ENCODE data around the gene ARFGEF2.
A peak's percentile ranks its signal among the peaks of the same experiment; 100 is the strongest.
"Not testable (repeated sequence)": the region's sequence is repeated elsewhere in the genome, so short reads cannot be mapped to it uniquely, and the experiment has no call there.

Gene ARFGEF2

GRCh38 chr20:48921168-48921882 is at the start of gene ARFGEF2:
Gene ARFGEF2 (plus strand): TSS chr20:48921711. CDS start chr20:48921890, 179 bp downstream.
- DNase-seq: peak; percentile 95

- no peak for DNase-seq
These were observed 46.1 kb upstream of the ARFGEF2 start for GRCh38 chr20:48875233-48875913.

GRCh38 chr20:48875914-48876240 is 45.6 kb upstream of the ARFGEF2 start:
- DNase-seq: peak; percentile 99

GRCh38 chr20:48877304-48877703 is 44.2 kb upstream of the ARFGEF2 start:
- DNase-seq: no peak

GRCh38 chr20:48878534-48879248 is 42.8 kb upstream of the ARFGEF2 start:
- no peak for DNase-seq

- peak; percentile 56 for DNase-seq
These were observed 41.8 kb upstream of the ARFGEF2 start for GRCh38 chr20:48879612-48880245.

- no peak for DNase-seq
These were observed 41.2 kb upstream of the ARFGEF2 start for GRCh38 chr20:48880331-48880730.

GRCh38 chr20:48880981-48881657 is 40.4 kb upstream of the ARFGEF2 start:
- DNase-seq: no peak

GRCh38 chr20:48885237-48885636 is 36.3 kb upstream of the ARFGEF2 start:
- DNase-seq: no peak

GRCh38 chr20:48886194-48886593 is 35.3 kb upstream of the ARFGEF2 start:
- no peak for DNase-seq

GRCh38 chr20:48886811-48887210 is 34.7 kb upstream of the ARFGEF2 start:
- no peak for DNase-seq

- not testable (repeated sequence) for DNase-seq
These were observed 33.0 kb upstream of the ARFGEF2 start for GRCh38 chr20:48888517-48888916.

GRCh38 chr20:48889140-48889790 is 32.2 kb upstream of the ARFGEF2 start:
- DNase-seq: no peak

GRCh38 chr20:48891235-48892048 is 30.1 kb upstream of the ARFGEF2 start:
- DNase-seq: no peak

- DNase-seq: no peak
These were observed 29.5 kb upstream of the ARFGEF2 start for GRCh38 chr20:48892049-48892470.

- peak; percentile 90 for DNase-seq
These were observed 28.6 kb upstream of the ARFGEF2 start for GRCh38 chr20:48892891-48893290.

- DNase-seq: no peak
These were observed 28.1 kb upstream of the ARFGEF2 start for GRCh38 chr20:48893374-48893773.

GRCh38 chr20:48897305-48898010 is 24.1 kb upstream of the ARFGEF2 start:
- DNase-seq: peak; percentile 91

- no peak for DNase-seq
These were observed 23.3 kb upstream of the ARFGEF2 start for GRCh38 chr20:48898210-48898609.

GRCh38 chr20:48898896-48899530 is 22.5 kb upstream of the ARFGEF2 start:
- no peak for DNase-seq
